NCI-H2196 (cell line): Measurements from ENCODE around the gene SPOCK3.

Source experiments
- DNase-seq: peaks from one replicate; lab custom pipeline; 2025; ENCODE audit not compliant: unreplicated experiment; lab: John Stamatoyannopoulos, UW

The SPOCK3 gene

GRCh38 chr4:167176723-167177367 is 57.4 kb downstream of the SPOCK3 start:
- no peak for DNase-seq

GRCh38 chr4:167171928-167172327 is 62.4 kb downstream of the SPOCK3 start:
- no peak for DNase-seq

- DNase-seq, result no peak
Measured at GRCh38 chr4:167168611-167169010, 65.7 kb downstream of the SPOCK3 start.

- DNase-seq, result no peak
Measured at GRCh38 chr4:167150587-167150986, 83.7 kb downstream of the SPOCK3 start.

- DNase-seq, result no peak
Measured at GRCh38 chr4:167144605-167145004, 89.7 kb downstream of the SPOCK3 start.

- DNase-seq, result no peak
Measured at GRCh38 chr4:167143018-167143417, 91.3 kb downstream of the SPOCK3 start.

GRCh38 chr4:167136270-167136669 is 98.0 kb downstream of the SPOCK3 start:
- no peak for DNase-seq

- DNase-seq, result no peak
Measured at GRCh38 chr4:167129146-167129545, 105.1 kb downstream of the SPOCK3 start.

GRCh38 chr4:167119392-167119791 is 114.9 kb downstream of the SPOCK3 start:
- no peak for DNase-seq

- no peak for DNase-seq
Measured at GRCh38 chr4:167117273-167117672, 117.0 kb downstream of the SPOCK3 start.

- no peak for DNase-seq
Measured at GRCh38 chr4:167114416-167114971, 119.8 kb downstream of the SPOCK3 start.

- no peak for DNase-seq
Measured at GRCh38 chr4:167111622-167112021, 122.7 kb downstream of the SPOCK3 start.

GRCh38 chr4:167111092-167111491 is 123.2 kb downstream of the SPOCK3 start:
- DNase-seq, result no peak

- no peak for DNase-seq
Measured at GRCh38 chr4:167109859-167110258, 124.4 kb downstream of the SPOCK3 start.

GRCh38 chr4:167105857-167106256 is 128.4 kb downstream of the SPOCK3 start:
- DNase-seq, result no peak

- DNase-seq, result no peak
Measured at GRCh38 chr4:167102475-167102874, 131.8 kb downstream of the SPOCK3 start.

GRCh38 chr4:167101035-167101434 is 133.3 kb downstream of the SPOCK3 start:
- DNase-seq, result no peak

- DNase-seq, result peak; percentile 48
Measured at GRCh38 chr4:167100120-167100519, 134.2 kb downstream of the SPOCK3 start.

GRCh38 chr4:167088115-167088514 is 146.2 kb downstream of the SPOCK3 start:
- no peak for DNase-seq

- no peak for DNase-seq
Measured at GRCh38 chr4:167084321-167084720, 150.0 kb downstream of the SPOCK3 start.

- DNase-seq, result no peak
Measured at GRCh38 chr4:167079762-167080161, 154.5 kb downstream of the SPOCK3 start.

- DNase-seq, result no peak
Measured at GRCh38 chr4:167052631-167053091, 181.6 kb downstream of the SPOCK3 start.

- DNase-seq, result no peak
Measured at GRCh38 chr4:167049257-167049656, 185.0 kb downstream of the SPOCK3 start.
